ENCODE results near the gene TEX264. TPM values are rescaled to one million over a fixed set of nuclear protein-coding genes. Genes with fewer than 3 reads are reported as not detected.

Gene TEX264
- total and polyA plus RNA-seq, 2 of the 13 experiments (the other 11 are each of a cell fraction or from before 2014, with no cell fraction given), result 35.2 to 52.1 TPM

- peak; percentile 43; the same call in 1 of the 2 replicates for TF ChIP-seq ZNF142 (CRISPR knock-in tag; IDR thresholded peaks at IDR 0.05)
- no peak for TF ChIP-seq ZNF710 (CRISPR knock-in tag; IDR thresholded peaks at IDR 0.05; ENCODE audit: borderline replicate concordance)
- 0 out of 2 replicates have a peak, but pooled peaks have one; percentile 48 for TF ChIP-seq ZNF230 (CRISPR knock-in tag; IDR thresholded peaks at IDR 0.05)
- TF ChIP-seq SNAPC4 (CRISPR knock-in tag; IDR thresholded peaks at IDR 0.05), result no peak
- no peak for TF ChIP-seq KDM6A (CRISPR knock-in tag; IDR thresholded peaks at IDR 0.05; ENCODE audit: low read depth)
- TF ChIP-seq ZNF44 (CRISPR knock-in tag; IDR thresholded peaks at IDR 0.05), result 0 out of 2 replicates have a peak, but pooled peaks have one; percentile 29
- TF ChIP-seq ZNF350 (CRISPR knock-in tag; IDR thresholded peaks at IDR 0.05; ENCODE audit: borderline replicate concordance, low read depth), result peak; percentile 86; the same call in 1 of the 2 replicates
- TF ChIP-seq LCORL (IDR thresholded peaks at IDR 0.05), result no peak
- TF ChIP-seq LCORL (CRISPR knock-in tag; IDR thresholded peaks at IDR 0.05), result peak; percentile 72
- no peak for TF ChIP-seq RFX5 (IDR thresholded peaks at IDR 0.05; ENCODE audit: low read depth, low read length)
Measured at GRCh38 chr3:51671734-51672475, 853 bp downstream of the TEX264 start (continued).
